HepG2 (cell line): ENCODE data around the gene ESRP2. TPM values are rescaled to one million over a fixed set of nuclear protein-coding genes. Genes with fewer than 3 reads are reported as not detected.

Source experiments
- ZNF224 ChIP-seq: sonication (generic); formaldehyde crosslinking; IDR thresholded peaks from 2 replicates; pipeline ENCODE4 v1.5.0; 2020; ENCODE audit warnings: mild to moderate bottlenecking, missing genetic modification reagents
- ZNF234 ChIP-seq: sonication (generic); formaldehyde crosslinking; conservative IDR thresholded peaks from 2 replicates; pipeline ENCODE4 v1.5.1; 2020; ENCODE audit warnings: mild to moderate bottlenecking, missing genetic modification reagents
- ZNF276 ChIP-seq: sonication (generic); formaldehyde crosslinking; IDR thresholded peaks from 2 replicates; pipeline ENCODE4 v1.4.0; 2020; ENCODE audit warnings: mild to moderate bottlenecking, low read depth, missing genetic modification reagents
- polyA plus RNA-seq, 8 experiments: library from polyadenylated mRNA; depleted of rRNA in 3 of 8; stranded (reverse) in 7 of 8; unstranded in 1 of 8; fragments of >200 nt; fragmentation: Illumina TruSeq in 4 of 8; extraction: Trizol in 4 of 8; gene quantifications; 2 replicates each; pipeline versions ENCODE4 v1.2.1 to v1.2.3, GENCODE V29; 2011 to 2016; ENCODE audit warnings: low read depth in 4 of 8, missing spikeins in 1 of 8, mixed read lengths in 1 of 8; ENCODE audit not compliant: insufficient read depth in 1 of 8
- total RNA-seq, 5 experiments: library from RNA; depleted of rRNA; stranded (reverse); fragments of >200 nt; fragmentation: Illumina TruSeq; extraction: Trizol; gene quantifications; 2 replicates each; pipeline ENCODE4 v1.2.3, GENCODE V29; 2016; ENCODE audit warnings: low read depth in 1 of 5
- TF ChIP-seq, protein P1 (sequence below): sonication (generic); formaldehyde crosslinking; IDR thresholded peaks from 2 replicates; pipeline ENCODE4 v1.8.0; 2022; ENCODE audit warnings: missing genetic modification reagents, low read depth, mild to moderate bottlenecking, borderline replicate concordance
- TF ChIP-seq, protein P2 (sequence below): sonication (generic); formaldehyde crosslinking; IDR thresholded peaks from 2 replicates; pipeline ENCODE4 v1.5.1; 2020; ENCODE audit warnings: mild to moderate bottlenecking, missing genetic modification reagents, moderate library complexity
- TF ChIP-seq, protein P3 (sequence below): sonication (generic); formaldehyde crosslinking; IDR thresholded peaks from 2 replicates; pipeline ENCODE4 v1.4.0; 2020; ENCODE audit warnings: mild to moderate bottlenecking, missing genetic modification reagents, borderline replicate concordance

Gene ESRP2
- total and polyA plus RNA-seq, 2 of the 13 experiments (the other 11 are each of a cell fraction or from before 2014, with no cell fraction given) = 21.1 to 32.4 TPM

DNA sequence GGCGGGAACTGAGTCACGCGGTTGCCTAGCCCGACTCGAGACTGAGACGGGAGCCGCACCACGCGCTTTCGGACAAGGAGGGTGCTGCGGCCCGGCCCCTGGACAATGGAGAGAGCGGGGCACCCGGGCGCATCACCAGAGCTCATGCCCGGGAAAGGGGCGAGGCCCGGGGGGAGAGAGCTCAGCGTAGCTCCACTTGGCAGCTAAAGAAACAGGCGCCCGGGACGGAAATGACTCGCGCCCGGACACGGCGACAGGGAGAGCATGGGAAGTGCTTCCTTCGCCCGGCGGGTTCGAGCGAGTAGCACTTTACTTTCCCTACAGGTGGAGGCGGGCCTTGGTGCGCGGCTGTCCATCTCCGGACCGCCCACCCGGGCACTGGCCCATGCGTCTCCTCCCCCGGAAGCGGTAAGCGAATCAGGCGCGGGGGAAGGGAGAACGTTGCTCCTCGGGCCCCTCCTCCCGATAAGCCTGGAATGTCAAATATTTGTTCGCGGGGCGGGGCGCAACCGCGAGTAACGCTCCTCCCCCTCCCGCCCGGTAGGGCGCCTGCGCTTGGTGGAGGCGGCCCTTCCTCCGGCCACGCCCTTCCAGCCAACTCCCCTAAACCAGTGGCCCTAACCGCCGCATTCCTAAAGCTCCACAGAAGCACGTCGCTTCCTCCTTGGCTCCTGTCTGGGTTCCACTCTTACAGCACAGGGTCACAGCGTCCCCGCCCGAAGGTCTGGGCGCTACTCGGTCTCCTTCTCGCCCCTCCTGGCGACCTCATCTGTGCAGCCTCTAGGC is 1.5 kb upstream of the ESRP2 start (continued):
- TF ChIP-seq ZNF276 (CRISPR knock-in tag) (no peak), ZNF234 (CRISPR knock-in tag) (no peak), ZNF224 (CRISPR knock-in tag) (peak; percentile 65; the same call in 1 of the 2 replicates)
- TF ChIP-seq, protein P1, sequence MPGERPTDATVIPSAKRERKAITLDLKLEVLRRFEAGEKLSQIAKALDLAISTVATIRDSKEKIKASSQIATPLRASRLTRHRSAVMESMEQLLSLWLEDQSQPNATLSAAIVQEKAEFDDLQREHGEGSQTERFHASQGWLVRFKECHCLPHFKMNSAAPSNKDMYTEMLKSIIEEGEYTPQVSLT (CRISPR knock-in tag) = no peak
- TF ChIP-seq, protein P2, sequence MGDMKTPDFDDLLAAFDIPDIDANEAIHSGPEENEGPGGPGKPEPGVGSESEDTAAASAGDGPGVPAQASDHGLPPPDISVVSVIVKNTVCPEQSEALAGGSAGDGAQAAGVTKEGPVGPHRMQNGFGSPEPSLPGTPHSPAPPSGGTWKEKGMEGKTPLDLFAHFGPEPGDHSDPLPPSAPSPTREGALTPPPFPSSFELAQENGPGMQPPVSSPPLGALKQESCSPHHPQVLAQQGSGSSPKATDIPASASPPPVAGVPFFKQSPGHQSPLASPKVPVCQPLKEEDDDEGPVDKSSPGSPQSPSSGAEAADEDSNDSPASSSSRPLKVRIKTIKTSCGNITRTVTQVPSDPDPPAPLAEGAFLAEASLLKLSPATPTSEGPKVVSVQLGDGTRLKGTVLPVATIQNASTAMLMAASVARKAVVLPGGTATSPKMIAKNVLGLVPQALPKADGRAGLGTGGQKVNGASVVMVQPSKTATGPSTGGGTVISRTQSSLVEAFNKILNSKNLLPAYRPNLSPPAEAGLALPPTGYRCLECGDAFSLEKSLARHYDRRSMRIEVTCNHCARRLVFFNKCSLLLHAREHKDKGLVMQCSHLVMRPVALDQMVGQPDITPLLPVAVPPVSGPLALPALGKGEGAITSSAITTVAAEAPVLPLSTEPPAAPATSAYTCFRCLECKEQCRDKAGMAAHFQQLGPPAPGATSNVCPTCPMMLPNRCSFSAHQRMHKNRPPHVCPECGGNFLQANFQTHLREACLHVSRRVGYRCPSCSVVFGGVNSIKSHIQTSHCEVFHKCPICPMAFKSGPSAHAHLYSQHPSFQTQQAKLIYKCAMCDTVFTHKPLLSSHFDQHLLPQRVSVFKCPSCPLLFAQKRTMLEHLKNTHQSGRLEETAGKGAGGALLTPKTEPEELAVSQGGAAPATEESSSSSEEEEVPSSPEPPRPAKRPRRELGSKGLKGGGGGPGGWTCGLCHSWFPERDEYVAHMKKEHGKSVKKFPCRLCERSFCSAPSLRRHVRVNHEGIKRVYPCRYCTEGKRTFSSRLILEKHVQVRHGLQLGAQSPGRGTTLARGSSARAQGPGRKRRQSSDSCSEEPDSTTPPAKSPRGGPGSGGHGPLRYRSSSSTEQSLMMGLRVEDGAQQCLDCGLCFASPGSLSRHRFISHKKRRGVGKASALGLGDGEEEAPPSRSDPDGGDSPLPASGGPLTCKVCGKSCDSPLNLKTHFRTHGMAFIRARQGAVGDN (CRISPR knock-in tag) = peak; percentile 82
- TF ChIP-seq, protein P3, sequence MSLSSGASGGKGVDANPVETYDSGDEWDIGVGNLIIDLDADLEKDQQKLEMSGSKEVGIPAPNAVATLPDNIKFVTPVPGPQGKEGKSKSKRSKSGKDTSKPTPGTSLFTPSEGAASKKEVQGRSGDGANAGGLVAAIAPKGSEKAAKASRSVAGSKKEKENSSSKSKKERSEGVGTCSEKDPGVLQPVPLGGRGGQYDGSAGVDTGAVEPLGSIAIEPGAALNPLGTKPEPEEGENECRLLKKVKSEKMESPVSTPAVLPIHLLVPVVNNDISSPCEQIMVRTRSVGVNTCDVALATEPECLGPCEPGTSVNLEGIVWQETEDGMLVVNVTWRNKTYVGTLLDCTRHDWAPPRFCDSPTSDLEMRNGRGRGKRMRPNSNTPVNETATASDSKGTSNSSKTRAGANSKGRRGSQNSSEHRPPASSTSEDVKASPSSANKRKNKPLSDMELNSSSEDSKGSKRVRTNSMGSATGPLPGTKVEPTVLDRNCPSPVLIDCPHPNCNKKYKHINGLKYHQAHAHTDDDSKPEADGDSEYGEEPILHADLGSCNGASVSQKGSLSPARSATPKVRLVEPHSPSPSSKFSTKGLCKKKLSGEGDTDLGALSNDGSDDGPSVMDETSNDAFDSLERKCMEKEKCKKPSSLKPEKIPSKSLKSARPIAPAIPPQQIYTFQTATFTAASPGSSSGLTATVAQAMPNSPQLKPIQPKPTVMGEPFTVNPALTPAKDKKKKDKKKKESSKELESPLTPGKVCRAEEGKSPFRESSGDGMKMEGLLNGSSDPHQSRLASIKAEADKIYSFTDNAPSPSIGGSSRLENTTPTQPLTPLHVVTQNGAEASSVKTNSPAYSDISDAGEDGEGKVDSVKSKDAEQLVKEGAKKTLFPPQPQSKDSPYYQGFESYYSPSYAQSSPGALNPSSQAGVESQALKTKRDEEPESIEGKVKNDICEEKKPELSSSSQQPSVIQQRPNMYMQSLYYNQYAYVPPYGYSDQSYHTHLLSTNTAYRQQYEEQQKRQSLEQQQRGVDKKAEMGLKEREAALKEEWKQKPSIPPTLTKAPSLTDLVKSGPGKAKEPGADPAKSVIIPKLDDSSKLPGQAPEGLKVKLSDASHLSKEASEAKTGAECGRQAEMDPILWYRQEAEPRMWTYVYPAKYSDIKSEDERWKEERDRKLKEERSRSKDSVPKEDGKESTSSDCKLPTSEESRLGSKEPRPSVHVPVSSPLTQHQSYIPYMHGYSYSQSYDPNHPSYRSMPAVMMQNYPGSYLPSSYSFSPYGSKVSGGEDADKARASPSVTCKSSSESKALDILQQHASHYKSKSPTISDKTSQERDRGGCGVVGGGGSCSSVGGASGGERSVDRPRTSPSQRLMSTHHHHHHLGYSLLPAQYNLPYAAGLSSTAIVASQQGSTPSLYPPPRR (CRISPR knock-in tag) = peak; percentile 95
